Gastrocnemius medialis (tissue), 4 donors: ENCODE results near the gene MCF2L2.

Source experiments
- CTCF ChIP-seq, 5 experiments: fragments of 450-650 bp in 3 of 5; fragments of 200-600 bp in 2 of 5; sonication (generic) in 2 of 5; IDR thresholded peaks in 4 of 5; conservative IDR thresholded peaks in 1 of 5; 1 replicate in 4 of 5; 2 replicates in 1 of 5; pipeline ENCODE4 v1.5.1; 2016 to 2019; ENCODE audit warnings: antibody characterized with exemption in 5 of 5, mild to moderate bottlenecking in 3 of 5, moderate library complexity in 3 of 5
- POLR2A ChIP-seq, 2 donors: fragments of 450-650 bp; IDR thresholded peaks; one replicate each; pipeline ENCODE4 v1.6.1; 2017; ENCODE audit warnings: antibody characterized with exemption in 2 of 2, mild to moderate bottlenecking in 2 of 2, moderate library complexity in 2 of 2

GRCh38 chr3:183202004-183202722 is 226.3 kb downstream of the MCF2L2 start:
- TF ChIP-seq CTCF (IDR thresholded peaks at IDR 0.05 in 4 of 5, conservative IDR thresholded peaks at IDR 0.05 in 1 of 5) = no peak
- TF ChIP-seq POLR2A (IDR thresholded peaks at IDR 0.05) = no peak
